BE2C (cell line): Measurements from ENCODE around the gene HIVEP3.

Experiments
- DNase-seq: peaks from one replicate; pipeline ENCODE4 v3.0.0-alpha.2; 2020
- H3K27me3 ChIP-seq: fragments of 250-450 bp; sonication (Bioruptor Pico); 2 replicates; pipeline ENCODE4 v1.5.1; 2020; ENCODE audit warnings: mild to moderate bottlenecking
- H3K36me3 ChIP-seq: fragments of 250-450 bp; sonication (Bioruptor Pico); 2 replicates; pipeline ENCODE4 v1.5.1; 2020; ENCODE audit warnings: mild to moderate bottlenecking
- H3K4me1 ChIP-seq: fragments of 250-450 bp; sonication (Bioruptor Pico); 2 replicates; pipeline ENCODE4 v1.5.1; 2020
- H3K4me3 ChIP-seq: 2 replicates; pipeline ENCODE4 v1.5.1; 2011; ENCODE audit warnings: low read depth, low read length
- H3K9me3 ChIP-seq: fragments of 250-450 bp; sonication (Bioruptor Pico); 2 replicates; pipeline ENCODE4 v1.5.1; 2020
- TF ChIP-seq, protein P1 (sequence below): IDR thresholded peaks from 2 replicates; pipeline ENCODE4 v1.5.1; 2012; ENCODE audit warnings: mild to moderate bottlenecking, low read depth, low read length

HIVEP3 gene

DNA sequence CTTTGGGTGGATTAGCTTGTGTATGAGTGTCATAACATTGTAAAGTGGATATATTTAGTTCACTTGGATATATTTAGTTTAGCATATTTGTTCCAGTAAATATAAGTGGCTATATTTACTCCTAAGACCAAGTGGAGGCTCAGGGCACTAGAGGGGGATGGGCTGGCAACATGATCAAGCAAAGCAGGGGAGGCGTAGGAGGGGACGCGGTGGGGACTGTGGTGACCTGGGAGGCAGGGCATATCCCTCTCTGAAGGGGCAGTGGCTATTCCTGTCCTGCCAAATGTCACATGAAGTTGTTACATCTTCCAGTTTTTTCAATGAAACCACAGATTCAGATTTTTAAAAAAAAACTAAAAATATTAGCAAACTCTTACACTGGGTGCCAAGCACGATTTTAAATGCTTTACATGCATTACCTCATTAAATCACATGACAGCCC is 382.3 kb downstream of the HIVEP3 start:
- Histone ChIP-seq H3K9me3 (no peaks in the 10 kb centered on the region), H3K4me1 (no peaks in the 10 kb centered on the region; the same call in 1 of the 2 replicates), H3K27me3 (no peaks in the 10 kb centered on the region), H3K4me3 (no peak overlapping the region), H3K36me3 (no peaks in the 10 kb centered on the region)
- TF ChIP-seq, protein P1, sequence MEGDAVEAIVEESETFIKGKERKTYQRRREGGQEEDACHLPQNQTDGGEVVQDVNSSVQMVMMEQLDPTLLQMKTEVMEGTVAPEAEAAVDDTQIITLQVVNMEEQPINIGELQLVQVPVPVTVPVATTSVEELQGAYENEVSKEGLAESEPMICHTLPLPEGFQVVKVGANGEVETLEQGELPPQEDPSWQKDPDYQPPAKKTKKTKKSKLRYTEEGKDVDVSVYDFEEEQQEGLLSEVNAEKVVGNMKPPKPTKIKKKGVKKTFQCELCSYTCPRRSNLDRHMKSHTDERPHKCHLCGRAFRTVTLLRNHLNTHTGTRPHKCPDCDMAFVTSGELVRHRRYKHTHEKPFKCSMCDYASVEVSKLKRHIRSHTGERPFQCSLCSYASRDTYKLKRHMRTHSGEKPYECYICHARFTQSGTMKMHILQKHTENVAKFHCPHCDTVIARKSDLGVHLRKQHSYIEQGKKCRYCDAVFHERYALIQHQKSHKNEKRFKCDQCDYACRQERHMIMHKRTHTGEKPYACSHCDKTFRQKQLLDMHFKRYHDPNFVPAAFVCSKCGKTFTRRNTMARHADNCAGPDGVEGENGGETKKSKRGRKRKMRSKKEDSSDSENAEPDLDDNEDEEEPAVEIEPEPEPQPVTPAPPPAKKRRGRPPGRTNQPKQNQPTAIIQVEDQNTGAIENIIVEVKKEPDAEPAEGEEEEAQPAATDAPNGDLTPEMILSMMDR: no peak
- no peak for DNase-seq

DNA sequence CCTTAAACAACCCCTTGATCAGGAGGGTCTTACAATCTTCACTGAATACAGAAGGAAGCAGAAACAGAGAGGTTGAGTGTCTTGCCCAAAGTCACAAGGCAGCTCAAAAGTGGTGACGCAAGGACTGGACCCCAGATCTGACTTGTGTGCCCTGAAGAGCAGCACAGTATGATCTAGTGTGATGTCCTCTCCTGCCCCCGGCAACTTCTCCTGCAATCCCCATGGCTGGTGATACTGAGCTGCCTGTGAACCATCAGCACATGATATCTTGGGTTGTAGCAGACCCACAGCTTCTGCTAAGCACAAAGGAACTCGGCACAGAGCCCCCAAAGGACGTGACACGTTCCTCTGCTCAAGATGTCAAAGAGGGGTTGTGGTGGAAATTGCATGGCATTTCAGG is 383.0 kb downstream of the HIVEP3 start:
- H3K9me3 ChIP-seq: no peaks in the 10 kb centered on the region
- DNase-seq: no peak
- H3K4me1 ChIP-seq: no peaks in the 10 kb centered on the region; the same call in 1 of the 2 replicates
- no peak overlapping the region for H3K4me3 ChIP-seq
- TF ChIP-seq, protein P1: no peak
- no peaks in the 10 kb centered on the region for H3K36me3 ChIP-seq
- no peaks in the 10 kb centered on the region for H3K27me3 ChIP-seq

DNA sequence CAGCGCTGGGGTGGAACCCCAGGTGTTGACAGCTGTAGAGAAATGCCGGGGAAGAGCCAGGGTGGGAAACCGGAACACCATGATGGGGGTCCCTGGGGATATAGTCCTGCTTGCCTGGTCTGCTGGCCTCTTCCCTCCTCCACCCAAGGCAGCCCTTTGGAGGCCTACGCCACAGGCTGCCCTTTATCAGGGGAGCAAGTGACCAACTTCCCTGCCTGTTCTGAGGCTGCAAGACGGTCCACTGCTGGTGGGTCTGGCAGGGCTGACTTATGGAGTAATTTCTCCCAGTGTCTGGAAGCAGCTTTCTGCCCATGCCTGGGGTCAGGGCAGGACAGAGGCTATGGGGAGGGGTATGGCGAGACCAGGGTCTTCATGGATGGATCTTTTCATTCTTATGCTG is 383.4 kb downstream of the HIVEP3 start:
- DNase-seq: no peak
- no peaks in the 10 kb centered on the region for H3K36me3 ChIP-seq
- no peaks in the 10 kb centered on the region; the same call in 1 of the 2 replicates for H3K4me1 ChIP-seq
- TF ChIP-seq, protein P1: no peak
- H3K4me3 ChIP-seq: no peak overlapping the region
- no peaks in the 10 kb centered on the region for H3K9me3 ChIP-seq
- no peaks in the 10 kb centered on the region for H3K27me3 ChIP-seq

DNA sequence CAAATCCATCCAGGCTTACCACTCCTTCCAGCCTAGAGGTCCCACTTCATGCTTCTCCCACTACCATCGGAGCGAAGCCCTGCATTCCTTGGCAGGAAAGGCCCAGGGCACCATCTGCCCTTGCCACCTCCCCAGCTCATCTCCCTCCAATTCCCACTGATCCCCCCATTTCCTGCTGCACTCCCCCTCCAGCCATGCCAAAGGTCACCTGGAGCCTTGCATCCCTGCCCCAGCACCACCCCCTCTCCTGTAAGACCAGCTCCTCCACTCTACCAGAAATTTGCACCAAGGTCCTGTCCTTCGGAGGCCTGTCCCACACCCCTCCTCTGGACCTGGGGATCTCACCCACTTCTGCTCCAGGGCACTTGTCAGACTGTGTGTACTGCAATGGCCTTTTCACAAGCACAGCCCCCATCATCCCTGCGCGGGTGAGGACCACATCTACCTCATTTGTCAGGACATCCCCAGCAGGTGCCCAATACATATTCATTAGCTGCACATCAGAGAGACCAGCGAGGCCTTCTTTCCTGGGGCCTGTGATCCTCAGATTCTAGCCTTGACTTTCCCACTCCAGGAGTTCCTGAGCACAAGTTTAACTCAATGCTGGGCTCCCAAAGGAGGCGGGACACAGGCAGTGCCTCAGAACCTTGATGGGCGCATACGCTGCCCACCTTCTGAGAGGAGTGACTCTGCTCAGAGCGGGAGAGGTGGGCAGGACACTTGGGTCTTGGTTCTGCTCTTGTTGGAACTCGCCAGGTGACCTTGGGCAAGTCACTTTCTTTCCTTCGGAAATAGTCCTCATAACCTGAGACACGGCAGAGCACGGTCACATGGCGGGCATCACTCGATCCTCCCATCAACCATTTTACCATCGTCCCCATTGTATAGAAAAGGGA is 384.3 kb downstream of the HIVEP3 start:
- Histone ChIP-seq H3K4me1 (no peaks in the 10 kb centered on the region; the same call in 1 of the 2 replicates), H3K27me3 (no peaks in the 10 kb centered on the region)
- no peak for DNase-seq

DNA sequence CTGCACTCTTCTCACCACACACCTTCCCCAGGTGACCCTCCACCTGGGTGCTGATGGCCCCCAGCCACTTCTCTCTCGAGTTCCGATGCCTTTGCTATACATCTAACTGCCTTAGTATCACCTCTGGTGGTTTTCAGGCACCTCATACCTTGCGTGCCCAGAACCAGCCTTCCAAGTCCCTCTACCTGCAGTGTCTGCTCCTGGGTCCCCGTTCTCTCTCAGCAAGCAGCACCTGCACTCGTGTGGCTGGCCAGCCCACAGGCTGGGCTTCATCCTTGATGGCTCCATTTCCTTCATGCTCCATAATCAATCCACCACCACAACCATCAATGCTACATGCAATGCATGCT is 385.0 kb downstream of the HIVEP3 start:
- no peak for DNase-seq
- TF ChIP-seq, protein P1: no peak

More for the DNA sequence above, 384.3 kb downstream of the HIVEP3 start:
- no peak overlapping the region for H3K4me3 ChIP-seq
- TF ChIP-seq, protein P1: no peak
- H3K9me3 ChIP-seq: no peaks in the 10 kb centered on the region
- no peaks in the 10 kb centered on the region for H3K36me3 ChIP-seq

More for the DNA sequence above, 385.0 kb downstream of the HIVEP3 start:
- Histone ChIP-seq H3K4me3 (no peak overlapping the region), H3K9me3 (no peaks in the 10 kb centered on the region), H3K4me1 (no peaks in the 10 kb centered on the region; the same call in 1 of the 2 replicates), H3K27me3 (no peaks in the 10 kb centered on the region), H3K36me3 (no peaks in the 10 kb centered on the region)
